Fibroblast of the conjunctiva (primary cell): ENCODE data around the gene EML6.

Experiments used
- DNase-seq: peaks from one replicate; pipeline ENCODE4 v3.0.0-alpha.2; 2010; ENCODE audit warnings: low read depth

EML6 gene

DNA sequence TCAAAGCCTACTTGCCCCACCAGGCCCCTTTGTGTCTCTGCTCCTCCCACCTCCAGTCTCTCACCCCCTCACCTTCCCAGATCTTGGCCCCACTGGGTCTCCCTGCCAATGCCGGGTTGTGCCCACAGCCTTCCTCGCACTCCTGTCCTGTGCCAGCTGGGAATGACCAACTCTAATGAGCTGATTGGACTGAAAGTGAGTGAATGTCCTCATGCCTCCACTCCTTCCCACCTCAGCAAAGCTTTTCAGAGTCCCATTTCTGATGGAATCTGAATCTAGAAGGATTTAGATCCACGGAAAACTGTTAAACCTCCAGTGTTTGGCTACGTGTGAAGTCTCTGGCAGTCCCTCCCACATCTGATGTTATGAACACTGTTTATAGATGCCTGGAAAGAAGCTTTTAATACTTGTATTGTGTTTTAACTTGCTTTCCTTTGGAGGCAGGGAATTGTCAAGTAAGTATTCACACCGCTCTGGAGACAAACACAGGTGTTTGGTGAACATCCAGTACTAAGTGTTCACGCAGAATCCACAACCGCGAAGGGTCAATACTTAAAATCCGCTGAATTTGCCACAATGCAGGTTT, 222.9 kb downstream of the EML6 start:
- no peak for DNase-seq

DNA sequence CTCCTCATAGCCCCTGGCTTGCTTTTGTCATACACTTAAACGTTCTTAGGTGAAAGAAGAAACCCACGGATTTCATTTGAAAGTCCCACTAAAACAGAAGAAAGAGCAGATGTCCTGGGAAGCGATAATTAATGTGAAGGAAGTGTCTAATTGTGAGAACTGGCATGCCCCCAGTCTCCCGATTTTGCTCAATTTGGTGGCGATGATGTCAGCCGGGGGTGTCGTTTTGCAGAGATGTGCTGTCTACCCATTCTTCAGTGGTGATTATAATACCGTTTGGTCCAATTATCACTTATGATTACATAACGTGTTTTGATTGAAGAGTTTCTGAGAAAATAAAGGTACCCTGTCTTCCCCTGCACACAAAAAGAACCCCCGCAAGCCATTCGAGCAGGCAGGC, 223.7 kb downstream of the EML6 start:
- DNase-seq = no peak

DNA sequence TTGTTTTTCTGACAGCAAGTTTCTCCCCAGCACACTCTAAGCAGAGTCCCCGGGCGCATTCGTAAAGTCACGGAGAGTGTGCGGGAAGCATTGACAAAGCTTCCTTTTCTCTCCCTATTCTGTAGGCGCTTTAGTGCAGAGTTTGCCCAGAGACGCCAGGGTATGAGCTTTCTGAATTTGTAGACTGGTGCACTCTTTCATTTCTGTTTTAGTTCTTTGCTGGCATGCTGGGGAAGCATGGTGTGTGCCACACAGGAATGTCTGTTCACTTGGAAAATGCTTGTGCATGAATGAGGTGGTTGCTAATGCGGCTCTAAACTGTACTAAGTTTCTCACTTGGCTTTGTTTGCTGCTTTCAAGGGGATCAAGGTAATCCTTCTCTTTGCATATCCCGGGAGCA, 224.2 kb downstream of the EML6 start:
- DNase-seq = no peak

DNA sequence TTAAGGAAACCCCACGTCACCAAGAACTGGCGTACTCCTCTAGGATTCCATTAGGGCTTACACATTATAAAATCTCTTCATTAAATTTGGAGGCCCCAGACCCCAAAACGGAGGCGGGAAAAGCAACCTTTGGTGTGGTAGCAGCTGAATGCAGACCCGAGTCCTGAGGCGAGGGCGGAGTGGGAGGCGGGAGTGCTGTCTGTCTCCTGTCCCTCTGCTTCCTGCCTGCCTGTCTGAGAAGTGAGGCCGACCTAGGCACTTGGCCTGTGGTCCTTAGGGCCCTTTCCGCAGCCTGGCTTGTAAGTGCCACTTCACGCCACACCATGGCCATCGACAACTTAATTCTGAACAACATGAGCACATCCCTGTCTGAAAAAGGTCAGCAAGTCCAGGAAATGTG, 224.7 kb downstream of the EML6 start:
- no peak for DNase-seq

DNA sequence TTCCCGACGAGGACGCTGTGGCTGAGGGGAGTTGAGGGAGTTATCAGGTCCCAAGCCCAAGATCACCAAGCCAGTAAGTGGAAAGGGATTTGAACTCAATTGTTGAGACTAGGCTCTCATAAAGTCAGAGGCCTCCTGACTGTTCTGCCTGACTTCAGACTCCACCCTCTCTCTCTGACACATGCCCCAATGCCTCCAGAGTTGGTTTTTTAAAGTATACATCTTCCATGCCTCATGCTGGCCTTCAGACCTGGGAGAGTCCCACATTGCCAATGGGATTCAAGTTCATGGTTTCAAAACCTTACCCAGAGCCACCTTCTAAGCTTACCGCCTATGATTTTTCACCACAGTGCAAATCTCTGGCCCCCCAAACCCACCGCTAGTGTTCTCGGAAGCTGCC, 226.0 kb downstream of the EML6 start:
- no peak for DNase-seq

DNA sequence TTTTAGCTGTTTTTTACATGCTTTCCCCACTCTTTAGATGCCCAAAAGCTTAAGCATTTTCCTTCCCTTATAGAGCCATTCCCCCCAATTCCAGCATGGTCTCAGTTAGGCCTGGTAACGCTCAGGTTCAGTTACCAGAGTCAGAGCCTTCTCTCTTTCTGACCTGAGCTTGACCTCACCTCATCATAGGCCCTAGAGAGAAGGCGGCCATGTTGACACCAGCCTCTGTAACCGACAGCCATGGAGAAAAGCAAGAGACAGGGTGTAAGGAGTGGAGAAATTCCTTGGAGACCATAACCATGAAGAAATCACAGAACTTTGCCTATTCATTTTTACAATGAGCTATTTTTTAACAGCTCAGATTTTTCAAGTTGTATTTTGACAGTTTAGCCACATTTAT, 227.3 kb downstream of the EML6 start:
- DNase-seq = no peak

DNA sequence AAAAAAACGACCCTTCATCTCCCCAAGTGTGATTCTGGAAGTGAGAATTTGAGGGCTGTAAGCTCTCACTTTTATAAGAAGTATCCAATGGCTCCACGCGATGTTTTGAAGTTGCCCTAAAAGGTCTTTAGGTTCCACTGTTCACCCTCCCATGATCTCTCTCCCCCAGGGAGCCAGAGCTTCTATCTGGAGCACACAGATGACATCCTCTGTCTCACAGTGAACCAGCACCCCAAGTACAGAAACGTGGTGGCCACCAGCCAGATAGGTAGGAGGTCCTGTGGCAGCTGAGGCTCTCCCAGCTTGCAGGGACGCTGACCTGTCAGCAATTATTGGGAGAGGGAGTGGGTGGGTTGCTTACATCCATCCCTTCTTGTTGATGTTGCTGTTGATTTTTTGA, 229.0 kb downstream of the EML6 start:
- no peak for DNase-seq

DNA sequence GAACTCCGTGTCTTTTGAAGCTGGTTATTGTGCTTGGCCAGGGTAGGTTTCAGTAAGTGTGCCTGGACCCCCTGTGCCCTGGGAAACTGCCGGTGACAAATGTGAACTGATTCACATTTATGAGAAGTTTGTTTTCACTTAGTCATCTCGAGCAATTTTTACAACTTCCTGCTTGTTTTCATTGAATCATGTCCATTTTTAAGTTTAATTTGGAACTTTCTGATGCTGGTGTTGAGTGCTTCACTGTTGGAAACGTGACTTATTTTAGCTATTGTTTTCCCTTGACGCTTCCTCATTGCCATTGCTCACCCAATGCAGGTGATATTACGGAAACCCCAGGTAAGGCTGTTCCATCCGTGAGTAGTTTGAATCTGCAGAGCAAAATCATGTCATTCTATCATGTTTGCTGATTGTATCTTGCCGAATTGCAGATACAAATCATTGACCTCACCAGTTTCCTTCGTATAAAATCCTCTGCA, 229.6 kb downstream of the EML6 start:
- DNase-seq = no peak

DNA sequence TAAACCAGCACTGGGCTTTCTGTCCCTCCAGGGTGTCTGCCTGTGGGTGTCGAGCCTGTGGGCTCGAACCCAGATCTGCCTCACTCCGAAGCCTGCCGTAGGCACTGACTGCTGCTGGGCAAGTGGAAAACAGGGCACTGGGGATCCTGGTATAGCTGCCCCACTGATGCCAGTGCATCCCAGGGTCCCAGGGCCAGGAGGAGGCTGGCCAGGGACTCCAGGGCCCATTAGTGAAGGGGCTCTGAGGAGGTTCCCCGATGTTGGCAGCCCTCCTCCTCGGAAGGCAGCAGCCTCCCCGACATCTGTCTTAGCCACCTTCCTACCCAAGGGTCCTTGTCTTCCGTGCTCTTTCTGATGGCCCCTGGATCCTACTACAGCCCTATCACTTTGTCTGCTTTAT, 230.7 kb downstream of the EML6 start:
- DNase-seq = no peak

DNA sequence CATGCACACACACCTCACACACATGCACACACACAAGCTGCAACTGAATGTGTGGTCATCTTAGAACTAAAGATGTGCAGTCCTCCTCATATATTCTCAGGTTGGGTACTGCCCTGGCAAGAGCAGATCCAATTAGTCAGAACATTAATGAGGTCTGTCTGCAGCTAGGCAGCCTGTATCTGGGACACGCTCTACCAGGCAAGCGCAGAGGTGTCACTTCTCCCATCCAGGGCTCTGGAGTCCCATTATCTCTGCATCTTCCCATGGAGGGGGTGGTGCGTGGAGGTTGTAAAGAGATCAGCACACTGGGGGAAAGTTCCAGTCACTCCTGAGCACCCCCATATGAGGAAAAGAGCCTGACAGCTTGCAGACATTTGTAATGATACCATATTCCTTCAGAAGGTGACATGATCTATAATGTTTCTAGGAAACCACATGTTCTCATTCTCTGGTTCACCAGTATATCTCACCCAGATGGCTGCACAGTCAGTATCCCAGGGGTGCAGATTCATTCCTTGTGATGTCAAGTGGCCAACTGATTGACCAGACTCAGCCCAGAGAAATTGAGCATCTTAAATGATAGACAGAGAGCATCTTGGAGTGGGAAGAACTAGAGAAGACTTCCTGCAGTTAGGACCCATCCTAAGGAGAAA, 231.4 kb downstream of the EML6 start:
- no peak for DNase-seq

DNA sequence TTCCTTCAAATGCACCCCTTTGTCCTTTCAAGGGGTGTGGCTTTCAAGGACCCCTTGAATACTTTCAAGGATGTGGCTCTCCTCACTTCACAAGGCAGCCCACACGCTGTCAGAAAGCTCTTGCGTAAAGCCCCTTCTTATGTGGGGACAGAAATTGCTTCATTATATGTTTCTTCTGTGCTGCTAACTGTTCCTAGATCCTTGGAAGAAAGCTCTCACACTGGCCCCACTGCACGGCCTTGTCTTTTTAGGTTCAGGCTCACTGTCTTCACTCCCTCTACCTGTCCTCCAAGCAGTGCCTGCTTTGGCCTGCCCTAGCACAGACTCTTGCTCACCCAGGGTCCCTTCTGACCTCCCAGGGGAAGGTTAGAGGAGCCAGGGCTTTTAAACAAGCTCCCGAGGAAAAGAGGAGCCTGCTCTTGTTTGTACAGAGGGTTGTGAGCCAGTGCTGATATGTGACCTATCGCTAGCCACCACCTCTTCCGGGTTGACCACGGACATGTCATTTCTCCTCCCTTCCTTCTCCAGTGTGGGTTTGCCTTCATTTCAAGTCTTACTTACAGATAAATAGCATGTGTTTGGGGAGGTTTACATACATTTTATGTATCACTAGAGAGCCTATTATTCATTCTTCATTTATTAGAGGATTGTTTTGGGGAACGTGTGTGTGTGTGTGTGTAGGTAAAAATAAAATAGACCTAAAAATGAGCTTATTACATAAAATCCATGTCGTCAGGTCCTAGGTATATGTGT, 232.1 kb downstream of the EML6 start:
- DNase-seq = no peak

DNA sequence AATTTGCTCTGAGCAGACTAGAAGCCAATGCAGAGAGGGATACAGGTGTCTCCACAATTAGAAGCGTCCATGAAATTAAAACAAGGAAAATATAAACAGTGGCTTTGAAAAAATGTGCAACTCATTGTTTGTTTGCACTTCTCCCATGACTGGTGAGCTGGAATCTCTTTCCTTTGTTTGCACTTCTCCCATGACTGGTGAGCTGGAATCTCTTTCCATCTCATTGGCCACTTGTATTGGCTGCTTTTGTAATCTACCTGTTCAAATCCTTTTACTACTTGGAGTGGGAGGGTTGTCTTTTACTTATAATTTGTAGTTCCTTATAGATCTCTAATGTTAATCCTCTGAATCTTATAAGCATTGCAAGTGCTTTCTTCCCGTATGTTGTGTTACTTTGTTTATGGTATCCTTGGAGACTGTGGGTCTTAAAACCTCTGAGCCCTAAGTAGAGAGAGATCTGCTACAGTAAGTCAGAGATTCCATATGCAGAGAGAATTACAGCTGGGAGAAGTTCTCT, 232.7 kb downstream of the EML6 start:
- DNase-seq = no peak

DNA sequence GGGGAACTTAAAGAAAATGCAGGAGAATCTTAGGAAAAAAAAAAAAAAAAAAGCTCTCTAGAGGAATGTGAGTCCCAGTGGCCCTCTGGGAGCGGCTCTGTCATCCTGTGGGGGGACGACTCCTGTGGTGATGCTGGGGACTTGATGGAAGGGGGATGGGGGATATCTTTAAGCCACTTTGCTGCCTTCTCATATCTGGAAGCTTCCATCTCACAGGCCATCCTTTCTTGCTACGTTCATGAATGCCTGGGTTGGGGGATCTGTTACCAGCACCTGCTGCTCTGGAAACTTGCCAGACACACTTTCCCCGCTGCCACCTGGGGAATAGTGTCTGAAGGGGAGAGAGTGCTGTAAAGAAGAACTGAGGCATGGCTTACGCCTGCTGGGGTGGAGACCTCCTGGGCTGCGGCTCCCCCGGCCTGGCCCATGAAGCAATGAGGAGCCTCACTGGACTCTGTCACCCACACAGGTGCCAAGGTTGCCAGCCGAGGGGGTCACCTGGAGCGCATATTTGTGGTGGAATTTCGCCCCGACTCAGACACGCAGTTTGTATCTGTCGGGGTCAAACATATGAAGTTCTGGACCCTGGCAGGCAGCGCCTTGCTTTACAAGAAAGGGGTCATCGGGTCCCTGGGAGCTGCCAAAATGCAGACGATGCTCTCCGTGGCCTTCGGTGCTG, 234.0 kb downstream of the EML6 start:
- no peak for DNase-seq

DNA sequence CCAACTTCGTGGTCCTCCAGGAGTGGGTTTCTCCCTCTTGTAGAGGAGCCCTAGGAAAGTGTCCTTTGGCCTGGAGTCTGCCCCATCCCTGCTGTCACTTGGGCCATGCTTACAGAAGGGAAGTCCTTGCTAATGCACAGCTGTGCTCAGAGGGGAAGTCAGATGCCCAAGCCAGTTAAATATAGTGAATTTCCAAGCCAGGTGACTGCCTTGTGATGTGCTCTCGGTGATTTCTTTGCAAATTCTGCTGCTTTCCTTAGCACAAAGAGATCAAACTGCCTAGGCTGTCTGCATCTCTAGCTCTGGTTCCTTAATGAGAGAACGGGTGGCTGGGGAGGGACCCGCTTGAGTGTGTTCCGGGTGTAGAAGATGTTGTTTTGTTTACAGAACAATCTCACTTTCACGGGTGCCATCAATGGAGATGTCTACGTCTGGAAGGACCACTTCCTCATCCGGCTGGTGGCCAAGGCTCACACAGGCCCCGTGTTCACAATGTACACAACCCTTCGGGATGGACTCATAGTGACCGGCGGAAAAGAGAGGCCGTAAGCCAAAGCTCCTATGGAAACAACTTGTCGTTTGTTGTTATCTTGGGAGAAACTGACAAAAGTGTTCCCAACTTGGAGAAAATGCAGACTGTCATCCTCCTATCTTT, 235.4 kb downstream of the EML6 start:
- no peak for DNase-seq

DNA sequence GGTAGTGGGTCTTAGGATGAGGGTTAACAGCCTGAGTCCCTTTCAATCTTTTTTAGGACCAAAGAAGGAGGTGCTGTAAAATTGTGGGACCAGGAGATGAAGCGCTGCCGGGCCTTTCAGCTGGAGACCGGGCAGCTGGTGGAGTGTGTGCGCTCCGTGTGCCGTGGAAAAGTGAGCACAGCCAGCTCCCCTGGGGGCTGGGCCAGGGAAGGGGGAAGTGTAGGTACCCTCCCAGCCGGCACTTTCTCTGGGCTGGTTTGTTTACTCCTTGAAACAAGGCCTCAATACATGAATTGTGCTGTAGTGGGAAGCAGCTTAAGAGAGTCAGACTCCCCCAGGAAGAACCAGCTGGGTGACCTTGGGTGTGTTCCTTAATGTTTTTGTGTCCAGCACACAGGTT, 236.7 kb downstream of the EML6 start:
- no peak for DNase-seq

DNA sequence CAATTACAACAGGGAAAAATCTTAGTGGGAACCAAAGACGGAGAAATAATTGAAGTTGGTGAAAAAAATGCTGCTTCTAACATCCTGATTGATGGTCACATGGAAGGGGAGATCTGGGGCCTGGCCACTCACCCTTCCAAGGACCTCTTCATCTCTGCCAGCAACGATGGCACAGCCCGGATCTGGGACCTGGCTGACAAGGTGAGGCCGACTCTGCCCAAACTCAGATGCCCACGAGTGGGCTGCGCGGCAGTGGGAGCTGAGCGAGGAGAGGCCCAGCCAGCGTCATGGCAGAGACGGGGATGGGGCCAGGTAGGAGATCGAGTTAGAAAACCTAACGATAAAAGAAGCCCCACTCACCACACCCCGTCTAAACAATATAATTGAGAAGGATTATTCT, 239.0 kb downstream of the EML6 start:
- no peak for DNase-seq

DNA sequence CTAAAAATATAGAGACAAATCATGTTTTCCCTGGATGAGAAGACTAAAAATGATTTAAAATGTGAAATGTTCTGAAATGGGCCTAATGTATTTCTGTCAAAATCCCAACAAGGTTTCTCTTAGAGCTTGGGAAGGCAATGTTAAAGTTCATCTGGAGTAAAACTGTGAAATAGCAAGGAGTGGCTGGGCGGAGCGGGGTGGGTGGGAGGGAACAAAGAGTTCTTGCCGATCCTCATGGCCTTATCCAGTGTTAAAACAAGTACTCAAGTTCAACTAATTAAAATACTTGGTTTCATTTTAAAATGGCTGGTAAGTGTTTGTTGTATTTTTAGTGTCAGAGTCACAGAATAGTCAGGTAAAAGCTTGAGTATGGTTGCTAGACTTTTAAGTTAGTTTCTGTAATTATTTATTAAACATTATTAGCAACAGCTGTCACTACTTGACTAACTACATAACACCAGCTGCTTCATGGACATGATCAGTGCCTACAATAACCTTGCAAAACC, 239.5 kb downstream of the EML6 start:
- DNase-seq = no peak

DNA sequence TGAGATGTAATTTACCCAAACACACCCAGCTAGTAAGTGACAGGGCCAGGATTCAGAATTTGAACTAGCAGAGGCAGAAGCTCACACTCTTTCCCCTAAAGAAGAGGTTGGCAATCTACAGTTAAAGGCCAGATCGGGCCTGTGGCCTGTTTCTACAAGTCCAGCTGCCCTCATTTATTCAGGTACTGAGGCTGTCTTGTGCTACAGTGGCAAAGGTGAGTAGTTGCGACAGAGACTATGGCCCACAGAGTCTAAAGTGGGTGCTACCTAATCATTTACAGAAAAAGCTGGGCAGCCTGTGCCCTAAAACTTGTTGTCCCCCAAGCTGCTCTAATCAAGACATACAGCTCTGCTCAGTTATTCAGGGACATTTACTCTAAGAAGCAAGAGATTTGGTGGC, 240.0 kb downstream of the EML6 start:
- DNase-seq = no peak

DNA sequence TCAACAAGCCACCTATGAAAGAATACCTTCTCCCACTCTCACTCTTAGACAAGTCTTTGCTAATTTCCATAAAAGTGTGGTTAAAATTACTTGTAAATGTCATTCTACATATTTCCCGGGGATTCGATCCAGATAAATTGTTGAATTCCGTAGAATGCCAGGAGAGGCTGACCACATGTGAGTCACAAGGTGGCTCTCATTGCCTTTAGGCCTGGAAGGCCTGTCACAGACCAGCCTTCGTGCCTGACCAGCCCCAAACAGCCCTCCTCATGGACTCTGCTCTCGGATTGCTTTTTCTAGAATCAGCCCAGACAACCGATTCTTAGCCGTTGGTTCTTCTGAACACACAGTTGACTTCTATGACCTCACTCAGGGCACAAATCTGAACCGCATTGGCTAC, 240.8 kb downstream of the EML6 start:
- no peak for DNase-seq

DNA sequence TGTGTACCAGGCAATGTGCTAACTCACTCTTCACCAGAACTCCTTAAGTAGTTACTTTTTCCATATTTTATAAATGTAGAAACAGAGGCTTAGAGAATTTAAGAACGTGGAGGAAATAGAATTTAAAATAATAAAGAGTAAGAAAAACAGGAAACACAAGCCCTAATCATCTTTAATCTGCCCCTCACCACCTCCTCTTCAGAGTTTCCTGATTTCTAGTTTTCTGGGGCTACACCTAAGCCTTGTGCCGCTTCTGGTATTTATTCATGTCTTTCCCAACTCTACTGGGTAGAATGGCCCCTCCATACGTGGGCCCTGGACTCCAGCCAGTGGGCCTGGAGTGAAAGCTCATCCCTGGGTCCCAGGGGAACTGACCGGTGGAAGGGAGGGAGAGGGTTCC, 241.4 kb downstream of the EML6 start:
- no peak for DNase-seq

DNA sequence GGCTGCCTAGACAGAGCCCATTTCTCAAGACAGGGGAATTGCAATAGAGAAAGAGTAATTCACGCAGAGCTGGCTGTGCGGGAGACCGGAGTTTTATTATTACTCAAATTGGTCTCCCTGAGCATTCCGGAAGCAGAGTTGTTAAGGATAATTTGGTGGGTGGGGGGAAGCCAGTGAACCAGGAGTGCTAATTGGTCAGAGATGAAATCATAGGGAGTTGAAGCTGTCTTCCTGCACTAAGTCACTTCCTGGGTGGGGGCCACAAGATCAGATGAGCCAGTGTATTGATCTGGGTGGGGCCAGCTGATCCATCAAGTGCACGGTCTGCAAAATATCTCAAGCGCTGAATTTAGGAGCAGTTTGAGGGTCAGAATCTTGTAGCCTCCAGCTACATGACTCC, 242.0 kb downstream of the EML6 start:
- DNase-seq = no peak
